ENCODE results near the gene DPAGT1.
A peak's percentile ranks its signal among the peaks of the same experiment; 100 is the strongest.
"Not testable (repeated sequence)": the region's sequence is repeated elsewhere in the genome, so short reads cannot be mapped to it uniquely, and the experiment has no call there.

Gene DPAGT1

DNA sequence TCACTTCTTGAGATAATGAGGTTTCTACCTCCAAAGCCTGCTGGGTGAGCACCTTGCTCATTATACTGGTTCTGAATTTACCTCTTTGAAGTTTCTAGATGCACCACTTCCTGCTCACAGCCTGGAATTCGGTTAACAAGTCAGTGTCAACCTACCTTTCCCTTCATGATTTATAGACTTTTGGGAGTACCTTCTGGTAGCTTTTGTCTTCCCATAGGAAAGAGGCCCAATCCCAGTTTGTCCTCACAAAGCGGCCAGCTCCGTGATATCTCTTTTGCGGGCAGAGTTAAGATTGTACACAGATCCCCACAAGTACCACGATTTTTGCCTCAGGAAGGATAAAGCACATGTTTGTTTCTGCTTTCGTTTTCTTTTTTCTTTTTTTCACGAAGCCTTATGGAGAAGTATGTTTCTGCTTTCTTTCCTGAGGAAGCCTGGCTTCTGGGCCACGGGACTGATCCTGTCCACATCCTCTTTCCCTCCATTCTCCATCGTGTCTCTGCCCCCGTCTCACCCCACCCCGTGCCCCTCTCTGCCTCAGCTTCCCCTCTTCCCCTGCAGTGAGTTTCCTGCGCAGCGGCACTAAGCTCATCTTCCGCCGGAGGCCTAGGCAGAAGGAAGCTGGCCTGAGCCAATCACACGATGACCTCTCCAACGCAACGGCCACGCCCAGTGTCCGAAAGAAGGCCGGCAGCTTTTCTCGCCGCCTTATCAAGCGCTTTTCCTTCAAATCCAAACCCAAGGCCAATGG, 14.0 kb upstream of the DPAGT1 start:
- no peak for DNase-seq (ENCODE audit: low read depth, low spot score)

DNA sequence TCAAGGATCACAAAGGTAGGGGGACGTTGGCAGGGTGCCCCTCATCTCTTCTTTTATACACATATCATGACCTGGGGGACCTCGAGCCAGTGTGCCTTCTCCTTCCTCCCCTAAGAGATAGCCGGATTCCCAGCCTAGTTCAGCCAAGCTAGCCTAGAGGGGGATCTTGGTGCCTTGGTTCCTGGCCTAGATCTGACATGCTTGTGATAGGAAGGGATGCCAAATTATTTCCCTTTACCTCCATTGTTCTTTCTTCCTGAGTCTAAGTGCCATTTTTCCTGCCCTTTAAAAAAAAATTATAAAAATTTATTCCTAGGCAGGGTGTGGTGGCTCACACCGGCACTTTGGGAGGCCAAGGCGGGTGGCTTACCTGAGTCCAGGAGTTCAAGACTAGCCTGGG, 12.7 kb upstream of the DPAGT1 start:
- no peak for DNase-seq (ENCODE audit: low read depth, low spot score)

DNA sequence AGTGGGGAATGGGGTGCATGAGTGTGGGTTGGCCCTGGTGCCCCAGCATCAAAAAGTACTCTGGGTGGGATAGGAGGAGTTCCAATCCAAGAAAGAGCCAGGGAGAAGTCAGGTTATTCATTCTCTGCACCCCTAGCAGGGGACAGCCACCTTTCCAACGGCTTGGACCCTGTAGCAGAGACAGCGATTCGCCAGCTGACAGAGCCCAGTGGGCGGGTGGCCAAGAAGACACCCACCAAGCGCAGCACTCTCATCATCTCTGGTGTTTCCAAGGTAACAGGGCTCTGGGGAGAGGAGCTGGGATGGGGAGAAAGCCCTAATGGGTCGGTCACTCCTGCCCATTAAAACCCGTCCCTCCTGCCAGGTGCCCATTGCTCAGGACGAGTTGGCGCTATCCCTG, 12.1 kb upstream of the DPAGT1 start:
- no peak for DNase-seq (ENCODE audit: low read depth, low spot score)

DNA sequence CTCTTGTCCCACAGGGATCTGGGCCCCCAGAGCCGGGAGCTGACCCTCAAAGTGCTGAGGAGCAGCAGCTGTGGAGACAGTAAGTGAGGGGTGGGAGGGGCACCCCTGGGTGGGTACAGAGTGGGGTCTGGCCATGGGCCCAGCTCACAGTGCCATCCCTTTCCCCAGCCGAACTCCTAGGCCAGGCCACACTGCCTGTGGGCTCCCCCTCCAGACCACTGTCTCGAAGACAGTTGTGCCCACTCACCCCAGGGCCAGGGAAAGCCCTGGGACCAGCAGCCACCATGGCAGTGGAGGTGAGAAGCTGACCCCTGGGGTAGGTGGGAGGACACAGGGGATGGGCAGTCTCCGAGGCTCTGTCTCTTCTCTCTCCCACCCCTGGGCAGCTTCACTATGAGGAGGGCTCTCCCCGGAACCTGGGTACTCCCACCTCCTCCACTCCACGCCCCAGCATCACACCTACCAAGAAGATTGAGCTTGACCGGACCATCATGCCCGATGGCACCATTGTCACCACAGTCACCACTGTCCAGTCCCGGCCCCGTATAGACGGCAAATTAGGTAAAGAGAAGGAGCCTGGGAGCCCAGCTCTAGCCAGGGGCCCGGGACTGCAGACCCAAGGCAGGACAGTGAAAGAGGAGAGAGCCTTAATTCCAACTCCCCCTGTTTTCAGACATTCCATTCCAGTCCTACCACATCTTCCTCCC, 10.8 kb upstream of the DPAGT1 start:
- DNase-seq (ENCODE audit: low read depth, low spot score), result no peak

DNA sequence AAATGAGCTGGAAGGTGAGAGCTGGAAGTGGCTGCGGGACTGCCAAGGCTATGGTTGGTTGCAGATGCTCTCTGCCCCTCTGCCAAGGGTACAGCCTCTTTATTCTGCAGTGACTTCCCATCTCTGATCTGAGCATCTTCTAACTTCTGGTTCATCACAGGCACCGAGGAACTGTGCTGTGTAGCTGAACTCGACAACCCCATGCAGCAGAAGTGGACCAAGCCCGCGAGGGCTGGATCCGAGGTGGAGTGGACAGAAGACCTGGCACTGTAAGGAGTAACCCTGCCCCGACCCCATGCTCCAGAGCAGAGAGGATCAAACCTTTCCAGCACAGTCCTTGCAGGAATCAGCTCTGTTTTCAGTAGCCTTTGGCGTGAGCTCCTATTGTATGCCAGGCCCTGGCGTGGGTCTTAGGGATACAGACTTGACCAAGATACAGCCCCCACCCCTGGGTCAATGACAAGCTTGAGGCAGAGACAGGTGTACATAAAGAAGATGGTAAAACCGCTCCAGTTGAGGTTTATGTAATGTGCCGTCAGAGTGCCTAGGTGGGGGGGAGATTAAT, 9.8 kb upstream of the DPAGT1 start:
- no peak for DNase-seq (ENCODE audit: low read depth, low spot score)

DNA sequence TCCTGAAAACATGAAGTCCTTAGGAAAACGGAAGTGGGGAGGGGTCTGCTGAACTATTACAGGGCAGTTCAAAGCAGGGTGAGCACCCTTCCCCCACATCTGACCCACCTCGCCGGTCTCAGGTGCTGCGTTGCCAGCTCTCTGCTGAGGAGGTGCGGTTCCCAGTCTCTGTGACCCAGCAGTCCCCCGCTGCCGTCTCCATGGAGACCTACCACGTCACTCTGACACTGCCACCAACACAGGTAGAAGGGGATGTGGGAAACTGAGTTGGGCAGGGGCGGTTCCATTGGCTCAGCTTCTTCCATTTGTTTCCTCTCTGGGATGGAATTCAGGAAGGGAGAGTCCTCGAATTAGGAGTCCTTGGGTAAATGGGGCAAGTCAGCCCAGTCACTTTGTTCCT, 8.8 kb upstream of the DPAGT1 start:
- DNase-seq (ENCODE audit: low read depth, low spot score), result no peak

DNA sequence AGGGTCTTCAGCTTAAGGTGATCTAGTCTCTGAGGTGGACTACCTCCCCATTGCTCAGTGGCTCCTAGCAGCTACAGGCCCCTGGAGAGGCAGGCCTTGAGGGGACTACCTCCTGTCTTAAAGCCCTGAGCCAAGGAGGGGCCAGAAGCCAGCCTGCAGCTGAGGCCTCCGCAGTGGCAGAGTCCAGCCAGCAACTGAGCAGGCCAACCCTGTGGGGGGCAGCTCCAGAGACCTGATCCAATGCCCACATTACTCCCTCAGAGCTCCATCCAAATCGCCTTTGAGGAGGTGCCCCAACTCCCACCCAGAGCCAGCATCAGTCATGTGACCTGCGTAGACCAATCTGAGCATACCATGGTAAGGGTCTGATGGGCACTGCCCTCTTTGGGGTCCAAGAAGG, 8.2 kb upstream of the DPAGT1 start:
- DNase-seq (ENCODE audit: low read depth, low spot score), result no peak

DNA sequence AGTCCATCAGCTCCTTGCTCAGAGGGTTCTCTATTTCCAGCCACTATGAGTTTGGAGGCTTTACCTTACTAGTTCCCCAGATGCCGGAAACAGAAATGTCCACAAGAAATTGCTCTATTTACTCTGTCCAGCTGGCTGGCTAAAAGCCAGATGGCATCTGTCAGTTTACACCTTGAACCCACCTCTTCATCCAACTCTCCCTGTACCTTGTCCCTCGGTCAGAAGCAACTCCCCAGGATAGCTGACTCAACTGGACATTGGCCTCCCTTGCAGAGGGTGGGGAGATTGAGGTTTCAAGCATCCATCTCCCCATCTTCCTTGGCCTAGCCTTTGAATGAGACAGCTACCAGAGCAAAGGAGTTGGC, 7.2 kb upstream of the DPAGT1 start:
- DNase-seq (ENCODE audit: low read depth, low spot score), result no peak

DNA sequence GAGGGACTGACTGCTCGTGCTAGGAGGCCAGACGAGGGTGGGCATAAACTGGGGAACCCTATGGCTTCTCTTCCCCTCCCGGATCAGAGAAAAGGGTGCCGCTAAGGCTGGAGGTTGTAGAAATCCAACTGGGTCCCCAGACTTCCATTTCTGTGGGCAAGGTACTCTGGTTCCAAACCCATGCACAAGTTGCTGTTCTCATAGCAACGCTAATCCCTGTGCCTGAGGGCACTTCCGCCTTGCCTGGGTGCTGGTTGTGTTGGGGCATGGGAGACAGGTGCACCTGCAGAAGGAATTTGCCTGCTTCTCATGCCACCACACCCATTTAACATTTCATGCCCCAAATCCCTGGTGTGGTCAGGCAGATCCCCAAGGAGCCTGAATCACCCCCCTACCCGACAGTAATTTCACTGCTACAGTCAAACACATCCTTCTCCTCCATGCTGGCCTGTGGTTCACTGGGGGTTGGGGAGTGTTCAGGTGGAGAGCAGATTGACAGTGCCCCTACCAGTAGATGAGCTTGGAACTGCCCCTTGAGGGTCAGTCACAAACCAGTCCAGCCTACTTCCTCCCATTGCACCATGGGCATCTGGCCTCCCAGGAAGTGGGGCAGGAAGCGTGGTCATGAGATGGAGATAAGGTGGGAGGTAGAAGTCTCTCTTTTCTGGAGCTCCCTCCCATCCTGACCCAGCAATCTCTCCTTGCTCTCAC, 6.6 kb upstream of the DPAGT1 start:
- DNase-seq (ENCODE audit: low read depth, low spot score), result no peak

DNA sequence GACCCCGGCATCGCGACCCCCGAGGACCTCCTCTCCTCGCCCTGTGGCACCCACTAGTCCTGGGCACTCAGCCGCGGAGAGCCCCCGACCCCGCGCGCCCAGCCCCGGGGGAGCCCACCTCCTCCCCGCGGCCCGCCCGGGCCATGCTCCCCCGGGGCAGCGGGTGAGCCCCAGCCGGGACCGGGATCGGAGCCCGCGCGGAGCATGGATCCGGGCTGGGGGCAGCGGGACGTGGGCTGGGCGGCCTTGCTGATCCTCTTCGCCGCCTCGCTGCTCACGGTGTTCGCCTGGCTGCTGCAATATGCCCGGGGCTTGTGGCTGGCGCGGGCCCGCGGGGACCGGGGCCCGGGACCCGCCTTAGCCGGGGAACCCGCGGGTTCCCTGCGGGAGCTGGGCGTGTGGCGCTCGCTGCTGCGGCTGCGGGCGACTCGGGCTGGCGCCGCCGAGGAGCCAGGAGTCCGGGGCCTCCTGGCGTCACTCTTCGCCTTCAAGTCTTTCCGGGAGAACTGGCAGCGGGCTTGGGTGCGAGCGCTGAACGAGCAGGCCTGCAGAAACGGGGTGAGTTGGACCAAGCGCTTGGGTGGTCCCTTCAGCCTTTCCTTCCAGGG, 6.0 kb upstream of the DPAGT1 start:
- no peak for DNase-seq (ENCODE audit: low read depth, low spot score)

DNA sequence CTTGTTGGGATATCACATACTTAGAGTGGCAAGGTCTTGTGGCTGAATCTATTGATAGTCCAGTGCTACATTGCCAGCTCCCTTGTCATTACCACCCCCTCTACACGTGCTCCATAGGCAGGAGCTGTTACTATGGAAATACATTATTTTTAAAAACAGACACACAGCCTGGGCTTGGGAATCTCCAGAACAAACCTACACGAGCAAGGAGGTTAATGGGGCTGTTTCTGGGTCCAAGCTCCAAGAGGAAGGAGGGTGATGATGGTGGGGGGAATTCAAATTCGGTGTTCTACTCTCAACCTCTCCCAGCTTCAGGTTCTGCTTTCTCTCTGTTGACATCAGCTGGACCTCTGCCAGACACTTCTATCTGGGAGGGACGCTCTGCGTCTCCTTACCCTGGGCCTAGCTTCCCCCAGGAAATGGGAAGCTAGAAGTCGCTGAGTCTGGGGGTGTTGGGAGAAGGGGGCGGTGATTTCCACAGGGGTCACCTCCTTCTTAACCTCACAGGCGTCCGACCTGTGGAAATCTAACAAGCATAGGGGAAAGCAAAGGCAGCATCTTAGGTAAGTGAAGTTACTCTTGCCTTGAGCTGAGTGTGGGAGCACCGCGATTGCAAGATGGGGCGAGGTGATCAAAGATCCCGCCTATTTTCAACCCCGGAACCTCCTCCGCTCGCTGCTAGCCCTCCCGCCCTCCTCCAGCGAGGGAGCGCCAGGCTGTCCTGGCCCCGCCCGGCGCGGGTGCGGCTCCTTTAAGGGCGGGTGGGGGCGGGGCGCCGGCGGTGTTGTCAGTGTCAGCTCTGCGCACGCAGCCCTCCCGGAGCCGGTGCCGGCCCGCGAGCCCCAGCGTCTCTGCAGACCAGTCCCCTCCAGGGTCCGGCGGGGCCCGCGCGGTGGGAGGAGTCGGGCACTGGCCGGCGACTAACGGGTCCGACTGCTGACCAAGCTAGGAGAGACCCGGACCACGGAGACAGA, 5.2 kb upstream of the DPAGT1 start, which contains the start of gene C2CD2L:
Gene C2CD2L, plus strand, starts transcription at position 781 of the 974 bp plus-strand sequence. CDS start 398 bp downstream, outside the sequence.
- peak; percentile 76 for DNase-seq (ENCODE audit: low read depth, low spot score)

DNA sequence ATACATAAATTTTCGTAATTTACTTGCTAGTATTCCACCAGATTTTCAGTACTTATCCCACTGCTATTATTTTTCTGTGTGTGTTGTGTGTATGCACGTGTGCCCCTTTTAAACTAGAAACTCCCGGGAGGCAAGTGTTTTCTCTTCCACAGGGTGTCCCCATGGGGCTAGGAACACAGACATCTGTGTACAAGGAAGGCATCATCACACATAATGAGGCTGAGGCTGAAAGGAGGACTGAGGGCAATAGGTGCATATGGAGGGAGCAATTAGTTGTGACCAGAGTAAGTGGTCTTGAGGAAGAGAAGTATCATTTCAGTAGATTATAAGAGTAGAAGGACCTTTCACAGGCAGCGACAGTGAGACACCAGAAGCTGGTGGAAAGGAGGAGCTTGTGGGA, 2.1 kb upstream of the DPAGT1 start:
- DNase-seq (ENCODE audit: low read depth, low spot score), result no peak

DNA sequence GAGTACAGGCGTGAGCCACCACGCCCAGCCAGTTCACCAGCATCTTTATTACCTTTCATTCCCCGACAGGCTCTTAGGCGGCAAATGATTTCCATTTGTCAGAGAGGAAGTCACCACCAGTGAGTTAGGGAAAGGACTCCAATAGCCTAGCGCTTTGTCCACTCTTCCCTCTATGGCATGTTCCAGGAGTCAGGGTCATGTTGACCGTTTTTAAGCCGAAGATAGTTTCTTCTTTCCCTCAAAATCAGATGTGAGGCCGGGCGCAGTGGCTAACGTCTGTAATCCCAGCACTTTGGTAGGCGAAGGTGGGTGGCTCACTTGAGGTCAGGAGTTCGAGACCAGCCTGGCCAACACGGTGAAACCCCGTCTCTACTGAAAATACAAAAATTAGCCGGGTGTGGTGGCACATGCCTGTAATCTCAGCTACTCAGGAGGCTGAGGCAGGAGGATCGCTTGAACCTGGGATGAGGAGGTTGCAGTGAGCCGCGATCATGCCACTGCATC, 1.6 kb upstream of the DPAGT1 start:
- DNase-seq (ENCODE audit: low read depth, low spot score), result not testable (repeated sequence)

DNA sequence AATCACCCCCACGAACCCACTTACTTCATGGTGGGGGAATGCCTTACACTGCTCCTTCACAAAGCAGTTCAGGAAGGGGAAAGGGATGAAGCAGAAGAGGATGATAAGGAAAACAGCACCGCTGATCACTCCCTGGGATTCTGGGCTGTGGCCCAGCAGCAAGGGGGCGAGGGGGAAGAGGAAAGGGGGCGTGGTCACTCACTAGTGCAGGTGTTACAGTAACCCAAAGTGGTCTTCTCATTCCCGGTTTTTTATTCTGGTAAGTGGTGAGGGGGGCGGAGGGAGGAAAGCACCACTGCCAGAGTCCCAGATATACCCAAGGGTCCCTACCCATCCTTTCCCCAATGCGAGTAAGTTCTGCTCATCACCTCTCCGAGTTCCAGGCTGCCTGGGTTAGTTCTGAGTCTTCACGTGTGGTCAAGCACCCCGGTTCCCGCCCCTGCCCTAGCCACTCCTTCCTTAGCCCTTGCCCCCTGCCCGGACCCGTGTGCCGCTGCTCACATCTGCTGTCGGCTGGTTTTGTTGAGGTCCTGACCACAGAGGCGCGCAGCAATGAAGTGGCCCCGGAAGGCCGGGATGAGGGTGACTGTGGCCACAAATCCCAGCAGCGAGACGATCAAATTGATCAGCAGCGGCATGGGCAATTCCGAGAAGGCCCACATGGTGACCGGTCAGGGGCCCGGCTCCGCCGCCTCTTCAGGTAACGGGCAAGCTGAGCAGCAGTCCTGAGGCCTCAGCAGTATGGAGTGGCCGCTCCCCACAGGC, 477 bp downstream of the DPAGT1 start:
- no peak for DNase-seq (ENCODE audit: low read depth, low spot score)

DNA sequence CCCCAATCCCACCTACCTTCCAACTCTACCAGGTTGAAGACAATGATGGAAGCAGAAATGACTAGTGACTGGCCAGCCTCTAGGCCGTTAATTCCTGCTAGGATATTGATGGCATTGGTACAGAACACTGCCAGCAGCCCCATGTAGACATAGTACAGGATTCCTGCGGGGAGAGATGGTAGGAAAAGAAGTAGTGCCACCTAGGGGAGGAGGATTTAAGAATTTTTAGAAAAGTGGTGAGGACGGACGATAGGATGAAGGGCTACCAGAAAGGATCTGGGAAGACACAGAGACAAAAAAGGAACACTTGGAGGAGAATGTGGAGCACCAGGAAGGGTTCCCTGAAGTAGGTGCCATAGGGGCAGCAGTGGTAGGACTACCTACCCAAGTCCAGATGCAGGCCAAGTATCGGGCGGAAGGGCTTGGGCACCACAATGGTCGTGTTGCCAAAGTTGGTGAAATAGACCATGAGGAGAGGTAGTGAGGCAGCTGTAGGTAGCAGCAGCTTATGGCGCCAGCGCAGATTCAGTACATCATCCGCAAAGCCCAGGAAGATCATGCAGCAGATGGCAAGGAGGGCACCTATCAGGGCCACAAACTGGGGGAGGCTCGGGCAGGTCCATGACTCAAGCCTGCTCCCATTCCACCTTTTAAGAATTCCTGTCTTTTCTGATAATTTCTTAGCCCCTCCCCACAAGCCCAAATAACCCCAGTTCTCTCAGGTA, 1.2 kb downstream of the DPAGT1 start:
- no peak for DNase-seq (ENCODE audit: low read depth, low spot score)

DNA sequence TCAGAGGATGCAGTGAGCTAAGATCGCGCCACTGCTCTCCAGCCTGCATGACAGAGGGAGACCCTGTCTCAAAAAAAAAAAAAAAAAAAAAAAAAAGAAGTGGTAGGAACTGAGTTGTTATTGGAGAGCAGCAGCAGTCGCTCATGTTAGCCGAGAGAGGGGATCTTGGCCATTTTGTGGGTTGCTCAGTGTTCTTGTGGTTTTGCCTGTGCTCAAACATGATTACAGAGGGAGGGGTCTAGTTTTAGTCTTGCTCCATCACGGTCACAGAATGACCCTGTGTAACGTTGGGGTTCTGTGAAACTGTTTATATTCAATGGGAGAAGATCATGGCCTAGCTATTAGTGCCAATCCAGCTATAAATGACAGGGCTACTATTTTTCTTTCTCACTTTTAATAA, 1.9 kb downstream of the DPAGT1 start:
- no peak for DNase-seq (ENCODE audit: low read depth, low spot score)

DNA sequence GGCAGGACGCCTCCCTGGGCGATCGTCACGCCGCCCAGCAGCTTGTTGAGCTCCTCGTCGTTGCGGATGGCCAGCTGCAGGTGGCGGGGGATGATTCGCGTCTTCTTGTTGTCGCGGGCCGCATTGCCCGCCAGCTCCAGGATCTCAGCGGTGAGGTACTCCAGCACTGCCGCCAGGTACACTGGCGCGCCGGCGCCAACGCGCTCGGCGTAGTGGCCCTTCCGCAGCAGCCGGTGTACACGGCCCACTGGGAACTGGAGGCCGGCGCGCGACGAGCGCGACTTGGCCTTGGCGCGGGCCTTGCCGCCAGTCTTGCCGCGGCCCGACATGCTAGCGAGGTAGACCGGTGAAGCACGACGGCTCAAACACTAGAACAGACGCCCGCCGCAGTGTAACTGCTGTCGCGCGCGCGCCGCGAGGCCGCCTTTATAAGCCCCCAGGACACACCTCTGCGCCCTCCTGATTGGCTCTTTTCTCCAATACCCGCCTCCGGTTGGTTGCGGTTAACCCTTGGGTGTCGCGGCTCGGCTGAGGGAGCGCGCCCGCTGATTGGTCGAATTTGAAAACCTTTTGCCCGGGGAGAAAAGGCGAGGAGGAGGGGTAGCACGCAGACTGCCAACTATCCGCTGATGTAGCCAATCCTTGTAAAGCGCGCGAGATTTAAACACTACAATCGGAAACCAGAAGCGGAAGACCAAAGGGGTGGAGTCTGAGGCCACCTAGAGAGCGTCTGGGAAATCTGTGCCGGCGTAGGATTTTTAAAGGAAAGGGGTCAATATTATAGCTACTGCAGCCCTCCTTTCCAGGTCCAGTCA, 6.4 kb downstream of the DPAGT1 start:
- peak; percentile 100 for DNase-seq (ENCODE audit: low read depth, low spot score)

DNA sequence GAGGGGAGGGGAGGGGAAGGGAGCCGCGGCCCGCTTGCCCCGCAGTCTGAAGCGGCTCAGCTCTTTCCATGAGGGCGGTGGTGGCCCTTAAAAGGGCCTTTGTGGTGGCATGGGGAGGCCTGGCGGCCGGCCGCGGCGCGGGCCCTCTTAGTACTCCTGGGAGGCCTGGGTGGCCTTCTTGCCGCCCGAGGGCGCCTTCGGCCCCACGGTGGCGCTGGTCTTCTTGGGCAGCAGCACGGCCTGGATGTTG, 6.9 kb downstream of the DPAGT1 start:
- DNase-seq (ENCODE audit: low read depth, low spot score), result no peak
